HUES6 (cell line): ENCODE measurements around the gene KCNJ12.
"Not testable (repeated sequence)": the region's sequence is repeated elsewhere in the genome, so short reads cannot be mapped to it uniquely, and the experiment has no call there.

Source experiments
- H3K27ac ChIP-seq: 2 replicates; pipeline ENCODE4 v1.7.0; 2013; ENCODE audit warnings: low read depth, mild to moderate bottlenecking, low read length, inconsistent platforms
- H3K27me3 ChIP-seq: 2 replicates; pipeline ENCODE4 v1.6.1; 2013; ENCODE audit warnings: low read length; ENCODE audit not compliant: control insufficient read depth, insufficient read depth
- H3K36me3 ChIP-seq: 2 replicates; pipeline ENCODE4 v1.6.1; 2013; ENCODE audit warnings: low read length; ENCODE audit not compliant: control insufficient read depth, insufficient read depth
- H3K4me1 ChIP-seq: 2 replicates; pipeline ENCODE4 v1.6.1; 2013; ENCODE audit warnings: low read length; ENCODE audit not compliant: control insufficient read depth, insufficient read depth
- H3K4me3 ChIP-seq: 2 replicates; pipeline ENCODE4 v1.5.1; 2013; ENCODE audit warnings: low read depth, low read length
- H3K9ac ChIP-seq: one replicate; pipeline ENCODE4 v1.6.1; 2013; ENCODE audit warnings: mild to moderate bottlenecking, low read length
- H3K9me3 ChIP-seq: 2 replicates; pipeline ENCODE4 v1.6.1; 2013; ENCODE audit warnings: low read depth, low read length; ENCODE audit not compliant: control insufficient read depth, insufficient read depth

Gene KCNJ12

GRCh38 chr17:21404539-21404938 is 28.4 kb downstream of the KCNJ12 start:
- H3K4me1 ChIP-seq, result peaks cover 15% of the 10 kb centered on the region
- not testable (repeated sequence) for H3K36me3 ChIP-seq, H3K9me3 ChIP-seq, H3K27ac ChIP-seq, H3K9ac ChIP-seq, H3K4me3 ChIP-seq, H3K27me3 ChIP-seq

- H3K9ac ChIP-seq, result not testable (repeated sequence)
Measured at GRCh38 chr17:21404956-21405731, 29.0 kb downstream of the KCNJ12 start.

GRCh38 chr17:21405904-21406400 is 29.8 kb downstream of the KCNJ12 start:
- H3K27me3 ChIP-seq, H3K4me3 ChIP-seq, H3K36me3 ChIP-seq, H3K4me1 ChIP-seq, H3K27ac ChIP-seq, H3K9ac ChIP-seq, H3K9me3 ChIP-seq: not testable (repeated sequence)

More at GRCh38 chr17:21404956-21405731, 29.0 kb downstream of the KCNJ12 start:
- not testable (repeated sequence) for H3K27me3 ChIP-seq, H3K9me3 ChIP-seq, H3K36me3 ChIP-seq, H3K27ac ChIP-seq, H3K4me3 ChIP-seq
- peaks cover 12% of the 10 kb centered on the region for H3K4me1 ChIP-seq

GRCh38 chr17:21406616-21407404 is 30.7 kb downstream of the KCNJ12 start:
- not testable (repeated sequence) for H3K9ac ChIP-seq, H3K9me3 ChIP-seq, H3K27me3 ChIP-seq, H3K4me1 ChIP-seq, H3K36me3 ChIP-seq, H3K4me3 ChIP-seq, H3K27ac ChIP-seq

- H3K36me3 ChIP-seq, H3K9ac ChIP-seq, H3K4me1 ChIP-seq, H3K27me3 ChIP-seq, H3K9me3 ChIP-seq, H3K4me3 ChIP-seq, H3K27ac ChIP-seq: not testable (repeated sequence)
Measured at GRCh38 chr17:21407752-21408151, 31.6 kb downstream of the KCNJ12 start.

- not testable (repeated sequence) for H3K27ac ChIP-seq, H3K9me3 ChIP-seq, H3K9ac ChIP-seq, H3K4me3 ChIP-seq, H3K27me3 ChIP-seq, H3K4me1 ChIP-seq, H3K36me3 ChIP-seq
Measured at GRCh38 chr17:21408224-21408623, 32.1 kb downstream of the KCNJ12 start.

- H3K36me3 ChIP-seq, H3K9me3 ChIP-seq, H3K4me3 ChIP-seq, H3K4me1 ChIP-seq, H3K9ac ChIP-seq, H3K27ac ChIP-seq, H3K27me3 ChIP-seq: not testable (repeated sequence)
Measured at GRCh38 chr17:21408766-21409300, 32.7 kb downstream of the KCNJ12 start.

- not testable (repeated sequence) for H3K36me3 ChIP-seq, H3K4me3 ChIP-seq, H3K9ac ChIP-seq, H3K27ac ChIP-seq, H3K9me3 ChIP-seq, H3K27me3 ChIP-seq, H3K4me1 ChIP-seq
Measured at GRCh38 chr17:21409388-21409787, 33.2 kb downstream of the KCNJ12 start.

- H3K9me3 ChIP-seq, H3K36me3 ChIP-seq, H3K27me3 ChIP-seq, H3K27ac ChIP-seq, H3K9ac ChIP-seq, H3K4me3 ChIP-seq, H3K4me1 ChIP-seq: not testable (repeated sequence)
Measured at GRCh38 chr17:21409971-21410370, 33.8 kb downstream of the KCNJ12 start.

GRCh38 chr17:21410371-21410770 is 34.2 kb downstream of the KCNJ12 start:
- H3K27ac ChIP-seq, H3K4me3 ChIP-seq, H3K9me3 ChIP-seq, H3K27me3 ChIP-seq, H3K9ac ChIP-seq, H3K36me3 ChIP-seq, H3K4me1 ChIP-seq: not testable (repeated sequence)

GRCh38 chr17:21410906-21411678 is 34.9 kb downstream of the KCNJ12 start:
- H3K27me3 ChIP-seq, H3K36me3 ChIP-seq, H3K9me3 ChIP-seq, H3K27ac ChIP-seq, H3K9ac ChIP-seq, H3K4me1 ChIP-seq, H3K4me3 ChIP-seq: not testable (repeated sequence)
